ENCODE data around the gene ITGBL1. TPM values are rescaled to one million over a fixed set of nuclear protein-coding genes. Genes with fewer than 3 reads are reported as not detected.

ITGBL1 gene
- total RNA-seq, 1 experiment from 2014 or later = not detected

DNA sequence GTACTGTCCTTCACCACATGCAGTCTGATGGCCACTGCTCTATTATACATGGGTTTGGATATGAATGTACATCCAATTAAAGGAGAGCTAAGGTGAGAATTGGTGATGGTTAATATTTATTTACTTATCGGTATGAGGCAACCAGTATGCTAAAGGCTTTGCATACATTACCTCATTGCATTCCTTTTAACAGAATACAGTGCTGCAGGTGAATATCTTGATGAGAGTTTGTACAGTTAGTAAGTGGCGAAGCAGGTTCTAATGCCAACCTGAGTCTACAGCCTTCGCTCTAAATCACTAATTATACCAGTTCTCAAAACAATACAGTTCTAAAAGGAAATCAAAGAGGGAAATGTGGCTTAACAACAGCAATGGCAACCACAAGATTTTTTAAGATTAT is 284.1 kb downstream of the ITGBL1 start:
- TF ChIP-seq, protein P1, sequence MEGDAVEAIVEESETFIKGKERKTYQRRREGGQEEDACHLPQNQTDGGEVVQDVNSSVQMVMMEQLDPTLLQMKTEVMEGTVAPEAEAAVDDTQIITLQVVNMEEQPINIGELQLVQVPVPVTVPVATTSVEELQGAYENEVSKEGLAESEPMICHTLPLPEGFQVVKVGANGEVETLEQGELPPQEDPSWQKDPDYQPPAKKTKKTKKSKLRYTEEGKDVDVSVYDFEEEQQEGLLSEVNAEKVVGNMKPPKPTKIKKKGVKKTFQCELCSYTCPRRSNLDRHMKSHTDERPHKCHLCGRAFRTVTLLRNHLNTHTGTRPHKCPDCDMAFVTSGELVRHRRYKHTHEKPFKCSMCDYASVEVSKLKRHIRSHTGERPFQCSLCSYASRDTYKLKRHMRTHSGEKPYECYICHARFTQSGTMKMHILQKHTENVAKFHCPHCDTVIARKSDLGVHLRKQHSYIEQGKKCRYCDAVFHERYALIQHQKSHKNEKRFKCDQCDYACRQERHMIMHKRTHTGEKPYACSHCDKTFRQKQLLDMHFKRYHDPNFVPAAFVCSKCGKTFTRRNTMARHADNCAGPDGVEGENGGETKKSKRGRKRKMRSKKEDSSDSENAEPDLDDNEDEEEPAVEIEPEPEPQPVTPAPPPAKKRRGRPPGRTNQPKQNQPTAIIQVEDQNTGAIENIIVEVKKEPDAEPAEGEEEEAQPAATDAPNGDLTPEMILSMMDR (IDR thresholded peaks at IDR 0.05; ENCODE audit: unreplicated experiment) = no peak
- no peak overlapping the region for H3K27ac Mint-ChIP-seq (ENCODE audit: low read depth, unreplicated experiment)
- H3K9me3 Mint-ChIP-seq (ENCODE audit: unreplicated experiment) = no peaks in the 10 kb centered on the region
- intact Hi-C loops (cut with micrococcal nuclease) = no loop called here
- H3K4me3 Mint-ChIP-seq (ENCODE audit: unreplicated experiment) = no peak overlapping the region
- ChIA-PET CTCF (interaction anchor here (0.6 kb wide), 1 partner anchor 230 kb away, joined by 5 read pairs; no protein-coding TSS in a partner anchor), POLR2A (no interaction called here)
- no peak for DNase-seq (ENCODE audit: unreplicated experiment)
- H3K4me1 Mint-ChIP-seq (ENCODE audit: insufficient read depth, unreplicated experiment) = no peaks in the 10 kb centered on the region
- H3K36me3 Mint-ChIP-seq (ENCODE audit: insufficient read depth, unreplicated experiment) = no peaks in the 10 kb centered on the region
- H3K27me3 Mint-ChIP-seq (ENCODE audit: insufficient read depth, unreplicated experiment) = no peaks in the 10 kb centered on the region
- no TSS peak for BruUV-seq (replicated peaks)

DNA sequence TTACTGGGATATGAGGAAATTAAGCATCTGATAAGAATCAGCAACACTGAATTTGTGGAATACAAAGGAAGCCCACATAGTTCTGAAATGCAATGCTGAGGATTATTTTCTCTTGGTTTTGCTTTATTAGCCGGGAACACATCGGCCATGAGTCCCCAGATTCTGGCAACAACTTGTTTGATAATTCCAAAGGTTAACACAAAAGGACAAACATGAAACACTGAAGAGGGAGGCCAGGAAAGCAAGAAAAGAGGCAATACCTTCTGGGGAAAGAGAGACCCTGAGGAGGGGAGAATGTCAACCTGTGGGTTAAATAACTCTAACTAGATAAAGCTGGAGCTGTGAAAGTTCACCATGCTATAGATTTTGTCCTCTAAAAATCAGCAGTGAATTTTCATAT is 285.9 kb downstream of the ITGBL1 start:
- Mint-ChIP-seq H3K36me3 (ENCODE audit: insufficient read depth, unreplicated experiment) (no peaks in the 10 kb centered on the region), H3K4me3 (ENCODE audit: unreplicated experiment) (no peak overlapping the region), H3K27ac (ENCODE audit: low read depth, unreplicated experiment) (no peak overlapping the region), H3K4me1 (ENCODE audit: insufficient read depth, unreplicated experiment) (no peaks in the 10 kb centered on the region), H3K9me3 (ENCODE audit: unreplicated experiment) (no peaks in the 10 kb centered on the region), H3K27me3 (ENCODE audit: insufficient read depth, unreplicated experiment) (no peaks in the 10 kb centered on the region)
- intact Hi-C loops (cut with micrococcal nuclease) = no loop called here
- TF ChIP-seq, protein P1 (IDR thresholded peaks at IDR 0.05; ENCODE audit: unreplicated experiment) = no peak
- no peak for DNase-seq (ENCODE audit: unreplicated experiment)
- CTCF ChIA-PET = no interaction called here
- POLR2A ChIA-PET = no interaction called here
- no TSS peak for BruUV-seq (replicated peaks)

DNA sequence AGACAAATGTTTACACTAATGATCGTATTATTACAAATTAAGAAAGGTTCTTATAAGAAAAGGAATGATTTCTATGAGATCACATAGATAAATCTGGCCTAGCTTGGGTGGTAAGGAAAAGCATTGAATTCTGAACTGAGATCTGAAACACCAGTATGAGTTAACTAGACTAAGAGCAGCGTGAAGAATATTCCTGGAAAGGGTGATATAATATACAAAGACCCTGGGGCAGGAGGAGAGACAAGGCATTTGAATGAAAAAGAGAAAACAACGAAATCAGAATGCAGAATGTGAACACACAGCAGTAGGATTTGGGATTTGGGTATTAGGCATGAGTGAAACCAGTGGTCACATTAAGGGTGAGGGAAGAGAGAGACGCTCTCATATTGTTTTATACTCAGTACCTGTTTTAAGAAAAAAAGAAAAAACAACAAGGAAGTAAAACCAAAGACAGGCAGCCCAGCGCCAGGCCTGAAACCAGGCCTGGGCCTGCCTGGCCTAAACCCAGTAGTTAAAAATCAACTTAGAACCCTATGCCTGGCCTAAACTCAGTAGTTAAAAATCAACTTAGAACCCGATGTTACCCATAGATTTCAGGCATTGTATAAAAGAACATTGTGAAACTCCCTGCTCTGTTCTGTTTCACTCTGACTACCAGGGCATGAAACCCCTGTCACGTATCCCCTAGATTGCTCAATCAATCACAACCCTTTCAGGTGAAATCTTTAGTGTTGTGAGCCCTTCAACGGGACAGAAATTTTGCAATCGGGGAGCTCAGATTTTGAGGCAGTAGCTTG is 287.1 kb downstream of the ITGBL1 start:
- Mint-ChIP-seq H3K27ac (ENCODE audit: low read depth, unreplicated experiment) (no peak overlapping the region), H3K4me1 (ENCODE audit: insufficient read depth, unreplicated experiment) (no peaks in the 10 kb centered on the region), H3K4me3 (ENCODE audit: unreplicated experiment) (no peak overlapping the region), H3K36me3 (ENCODE audit: insufficient read depth, unreplicated experiment) (no peaks in the 10 kb centered on the region), H3K27me3 (ENCODE audit: insufficient read depth, unreplicated experiment) (no peaks in the 10 kb centered on the region), H3K9me3 (ENCODE audit: unreplicated experiment) (no peaks in the 10 kb centered on the region)
- no peak for DNase-seq (ENCODE audit: unreplicated experiment)
- TF ChIP-seq, protein P1 (IDR thresholded peaks at IDR 0.05; ENCODE audit: unreplicated experiment) = no peak
- no TSS peak for BruUV-seq (replicated peaks)
- CTCF ChIA-PET = interaction anchor here (0.6 kb wide), 1 partner anchor 612 kb away, joined by 3 read pairs; no protein-coding TSS in a partner anchor
- intact Hi-C loops (cut with micrococcal nuclease) = no loop called here
- POLR2A ChIA-PET = no interaction called here

DNA sequence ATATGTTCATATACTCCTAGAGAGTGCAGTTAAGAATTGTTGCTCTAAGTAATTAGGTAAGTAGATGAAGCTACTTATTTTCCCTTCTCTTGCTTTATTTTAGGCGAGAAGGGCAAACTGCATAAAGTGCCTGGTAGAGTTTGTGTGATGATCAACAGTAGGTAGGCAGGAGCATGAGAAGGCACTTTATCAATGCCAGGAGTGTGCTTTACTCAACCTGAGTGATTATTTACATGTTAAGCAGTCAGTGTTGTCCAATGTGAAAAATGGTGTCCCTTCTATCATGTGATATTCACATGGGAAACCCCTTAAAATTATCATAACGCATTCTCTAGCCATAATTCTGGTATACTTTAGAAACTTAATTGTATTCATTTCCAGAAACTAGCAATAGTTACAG is 294.0 kb downstream of the ITGBL1 start:
- no TSS peak for BruUV-seq (replicated peaks)

More for the DNA sequence above, 294.0 kb downstream of the ITGBL1 start:
- no peaks in the 10 kb centered on the region for H3K36me3 Mint-ChIP-seq (ENCODE audit: insufficient read depth, unreplicated experiment)
- intact Hi-C loops (cut with micrococcal nuclease) = no loop called here
- H3K27ac Mint-ChIP-seq (ENCODE audit: low read depth, unreplicated experiment) = no peak overlapping the region
- H3K4me3 Mint-ChIP-seq (ENCODE audit: unreplicated experiment) = no peak overlapping the region
- H3K27me3 Mint-ChIP-seq (ENCODE audit: insufficient read depth, unreplicated experiment) = no peaks in the 10 kb centered on the region
- DNase-seq (ENCODE audit: unreplicated experiment) = no peak
- POLR2A ChIA-PET = no interaction called here
- TF ChIP-seq, protein P1 (IDR thresholded peaks at IDR 0.05; ENCODE audit: unreplicated experiment) = no peak
- no peaks in the 10 kb centered on the region for H3K9me3 Mint-ChIP-seq (ENCODE audit: unreplicated experiment)
- CTCF ChIA-PET = no interaction called here
- H3K4me1 Mint-ChIP-seq (ENCODE audit: insufficient read depth, unreplicated experiment) = peaks cover 14% of the 10 kb centered on the region
